Measurements from ENCODE around the gene PYGL. TPM values are rescaled to one million over a fixed set of nuclear protein-coding genes. Genes with fewer than 3 reads are reported as not detected.

Gene PYGL
- total and polyA plus RNA-seq, 10 of the 15 experiments (the other 5 are each of a cell fraction or from before 2014, with no cell fraction given) = 0.05 to 1.4 (median 0.79) TPM

DNA sequence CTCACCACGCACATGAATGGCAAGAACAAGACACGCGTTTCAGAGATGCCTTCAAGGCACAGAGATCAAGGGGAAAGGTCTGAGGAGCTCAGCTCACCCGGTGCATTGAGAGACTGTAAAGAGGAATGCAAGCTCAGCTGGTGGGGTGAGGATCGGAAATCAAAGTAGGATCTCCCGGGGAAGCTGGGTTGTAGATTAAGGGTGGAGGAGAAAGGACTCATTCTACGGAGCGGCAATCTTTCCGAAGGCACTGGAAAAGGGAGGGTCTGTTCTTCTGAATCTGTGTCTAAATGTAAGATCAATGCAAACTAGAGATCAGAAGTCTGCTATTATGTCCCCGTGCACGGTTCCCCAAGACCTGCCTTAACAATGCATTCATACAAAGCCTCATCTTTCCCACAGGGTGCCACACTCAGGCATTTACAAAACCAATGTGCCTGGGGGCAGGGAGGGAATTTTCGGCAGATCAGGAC, 41.6 kb upstream of the PYGL start:
- 66% methylated on average over 12 of the region's 12 CpGs for WGBS (ENCODE audit: insufficient coverage, insufficient replicate concordance, low lambda C conversion rate, missing lambda C conversion rate)
- no TSS peak for BruUV-seq (replicated peaks)

More for the DNA sequence above, 41.6 kb upstream of the PYGL start:
- Histone ChIP-seq H3K27me3 (replicated peaks in 1 of 2; ENCODE audit: control insufficient read depth in 2 of 2, insufficient read depth in 2 of 2, low read length in 1 of 2) (no peaks in the 10 kb centered on the region; a peak in 1 of 4 replicates), H3K4me1 (ENCODE audit: control insufficient read depth, insufficient read depth, low read length) (no peaks in the 10 kb centered on the region), H2AFZ (ENCODE audit: control insufficient read depth, low read depth, low read length) (no peak overlapping the region), H3K27ac (ENCODE audit: control insufficient read depth, insufficient read depth) (no peak overlapping the region), H3K4me3 (no peak overlapping the region), H3K36me3 (ENCODE audit: control insufficient read depth in 2 of 2, insufficient read depth in 2 of 2, low read length in 1 of 2) (no peaks in the 10 kb centered on the region), H4K20me1 (ENCODE audit: control insufficient read depth, insufficient read depth) (peaks cover 3% of the 10 kb centered on the region; the same call in 1 of the 2 replicates), H3K79me2 (ENCODE audit: control insufficient read depth, insufficient read depth, low read length) (no peaks in the 10 kb centered on the region), H3K9me3 (replicated peaks; ENCODE audit: control insufficient read depth, insufficient read depth, low read length) (no peaks in the 10 kb centered on the region), H3K9ac (ENCODE audit: control insufficient read depth, insufficient read depth, low read length) (no peak overlapping the region), H3K4me2 (ENCODE audit: control insufficient read depth, insufficient read depth) (no peak overlapping the region)
- SMC1A ChIA-PET (ENCODE audit: uncharacterized antibody, unreplicated experiment) = no interaction called here
- CTCF ChIA-PET = no interaction called here
- in situ Hi-C loops (cut with MboI) = no loop called here
- TF ChIP-seq BMI1 (IDR thresholded peaks at IDR 0.05; ENCODE audit: borderline replicate concordance) (no peak), EGR1 (IDR thresholded peaks at IDR 0.05; ENCODE audit: borderline replicate concordance in 1 of 2, low read depth in 2 of 2, low read length in 2 of 2) (no peak), ZBED1 (IDR thresholded peaks at IDR 0.05; ENCODE audit: borderline replicate concordance) (no peak), ELK1 (IDR thresholded peaks at IDR 0.05; ENCODE audit: low read depth, low read length) (no peak), NR2F1 (conservative IDR thresholded peaks at IDR 0.05) (no peak), IKZF1 (conservative IDR thresholded peaks at IDR 0.05) (no peak), POLR2AphosphoS2 (IDR thresholded peaks at IDR 0.05; ENCODE audit: low read depth, low read length) (no peak), MEF2B (IDR thresholded peaks at IDR 0.05; ENCODE audit: partially characterized antibody, poor library complexity, severe bottlenecking) (no peak), NFYA (IDR thresholded peaks at IDR 0.05; ENCODE audit: borderline replicate concordance, low read depth, low read length) (no peak), BHLHE40 (IDR thresholded peaks at IDR 0.05; ENCODE audit: borderline replicate concordance in 1 of 2, low read depth in 2 of 2, low read length in 1 of 2) (no peak), EED (IDR thresholded peaks at IDR 0.05; ENCODE audit: low read depth) (no peak), HDAC2 (IDR thresholded peaks at IDR 0.05) (no peak), ZNF207 (IDR thresholded peaks at IDR 0.05; ENCODE audit: borderline replicate concordance) (no peak), TCF12 (IDR thresholded peaks at IDR 0.05; ENCODE audit: low read depth, low read length) (no peak), POLR2AphosphoS5 (IDR thresholded peaks at IDR 0.05; ENCODE audit: low read length) (no peak), MEF2A (IDR thresholded peaks at IDR 0.05; ENCODE audit: insufficient read depth, low read depth, low read length) (no peak)
- TF ChIP-seq, protein P1, sequence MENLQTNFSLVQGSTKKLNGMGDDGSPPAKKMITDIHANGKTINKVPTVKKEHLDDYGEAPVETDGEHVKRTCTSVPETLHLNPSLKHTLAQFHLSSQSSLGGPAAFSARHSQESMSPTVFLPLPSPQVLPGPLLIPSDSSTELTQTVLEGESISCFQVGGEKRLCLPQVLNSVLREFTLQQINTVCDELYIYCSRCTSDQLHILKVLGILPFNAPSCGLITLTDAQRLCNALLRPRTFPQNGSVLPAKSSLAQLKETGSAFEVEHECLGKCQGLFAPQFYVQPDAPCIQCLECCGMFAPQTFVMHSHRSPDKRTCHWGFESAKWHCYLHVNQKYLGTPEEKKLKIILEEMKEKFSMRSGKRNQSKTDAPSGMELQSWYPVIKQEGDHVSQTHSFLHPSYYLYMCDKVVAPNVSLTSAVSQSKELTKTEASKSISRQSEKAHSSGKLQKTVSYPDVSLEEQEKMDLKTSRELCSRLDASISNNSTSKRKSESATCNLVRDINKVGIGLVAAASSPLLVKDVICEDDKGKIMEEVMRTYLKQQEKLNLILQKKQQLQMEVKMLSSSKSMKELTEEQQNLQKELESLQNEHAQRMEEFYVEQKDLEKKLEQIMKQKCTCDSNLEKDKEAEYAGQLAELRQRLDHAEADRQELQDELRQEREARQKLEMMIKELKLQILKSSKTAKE (IDR thresholded peaks at IDR 0.05; ENCODE audit: low read depth, poor library complexity, severe bottlenecking) = no peak
- TF ChIP-seq, protein P2, sequence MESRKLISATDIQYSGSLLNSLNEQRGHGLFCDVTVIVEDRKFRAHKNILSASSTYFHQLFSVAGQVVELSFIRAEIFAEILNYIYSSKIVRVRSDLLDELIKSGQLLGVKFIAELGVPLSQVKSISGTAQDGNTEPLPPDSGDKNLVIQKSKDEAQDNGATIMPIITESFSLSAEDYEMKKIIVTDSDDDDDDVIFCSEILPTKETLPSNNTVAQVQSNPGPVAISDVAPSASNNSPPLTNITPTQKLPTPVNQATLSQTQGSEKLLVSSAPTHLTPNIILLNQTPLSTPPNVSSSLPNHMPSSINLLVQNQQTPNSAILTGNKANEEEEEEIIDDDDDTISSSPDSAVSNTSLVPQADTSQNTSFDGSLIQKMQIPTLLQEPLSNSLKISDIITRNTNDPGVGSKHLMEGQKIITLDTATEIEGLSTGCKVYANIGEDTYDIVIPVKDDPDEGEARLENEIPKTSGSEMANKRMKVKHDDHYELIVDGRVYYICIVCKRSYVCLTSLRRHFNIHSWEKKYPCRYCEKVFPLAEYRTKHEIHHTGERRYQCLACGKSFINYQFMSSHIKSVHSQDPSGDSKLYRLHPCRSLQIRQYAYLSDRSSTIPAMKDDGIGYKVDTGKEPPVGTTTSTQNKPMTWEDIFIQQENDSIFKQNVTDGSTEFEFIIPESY (IDR thresholded peaks at IDR 0.05) = no peak
- TF ChIP-seq, protein P3, sequence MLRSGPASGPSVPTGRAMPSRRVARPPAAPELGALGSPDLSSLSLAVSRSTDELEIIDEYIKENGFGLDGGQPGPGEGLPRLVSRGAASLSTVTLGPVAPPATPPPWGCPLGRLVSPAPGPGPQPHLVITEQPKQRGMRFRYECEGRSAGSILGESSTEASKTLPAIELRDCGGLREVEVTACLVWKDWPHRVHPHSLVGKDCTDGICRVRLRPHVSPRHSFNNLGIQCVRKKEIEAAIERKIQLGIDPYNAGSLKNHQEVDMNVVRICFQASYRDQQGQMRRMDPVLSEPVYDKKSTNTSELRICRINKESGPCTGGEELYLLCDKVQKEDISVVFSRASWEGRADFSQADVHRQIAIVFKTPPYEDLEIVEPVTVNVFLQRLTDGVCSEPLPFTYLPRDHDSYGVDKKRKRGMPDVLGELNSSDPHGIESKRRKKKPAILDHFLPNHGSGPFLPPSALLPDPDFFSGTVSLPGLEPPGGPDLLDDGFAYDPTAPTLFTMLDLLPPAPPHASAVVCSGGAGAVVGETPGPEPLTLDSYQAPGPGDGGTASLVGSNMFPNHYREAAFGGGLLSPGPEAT (IDR thresholded peaks at IDR 0.05; ENCODE audit: low read depth) = no peak
- ATAC-seq (no peak), DNase-seq (ENCODE audit: low read depth, low spot score) (no peak), FAIRE-seq (no peak)
- RAD21 ChIA-PET (ENCODE audit: unreplicated experiment) = no interaction called here
- intact Hi-C loops (cut with micrococcal nuclease; ENCODE audit: unreplicated experiment) = no loop called here
- POLR2A ChIA-PET = no interaction called here
